GM19193 (cell line): ENCODE results near the gene FOXN3.

Source experiments
- POLR2A ChIP-seq: IDR thresholded peaks from 4 replicates; pipeline ENCODE4 v1.6.1; 2011; ENCODE audit not compliant: insufficient read depth, insufficient read length; ENCODE audit errors: extremely low read depth

The FOXN3 gene

DNA sequence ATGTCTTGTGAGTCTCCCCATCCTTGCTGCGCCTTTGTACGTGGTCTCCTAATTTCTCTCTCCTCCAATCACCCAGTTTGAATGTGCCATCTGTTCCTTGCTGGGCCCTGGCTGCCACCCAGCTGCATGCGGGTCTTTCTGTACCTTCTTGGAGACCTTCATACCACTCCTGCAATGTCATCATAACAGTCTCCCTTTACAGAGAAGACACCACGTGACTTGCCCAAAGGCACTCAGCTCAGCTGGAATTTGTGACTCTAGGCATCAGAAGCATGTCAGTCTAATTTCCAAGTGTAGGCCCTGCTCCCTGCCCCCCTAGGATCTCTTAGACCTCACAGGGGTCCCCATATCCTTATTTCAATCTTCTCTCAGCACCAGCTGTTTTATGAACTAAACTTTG lies 308.4 kb downstream of the FOXN3 start:
- TF ChIP-seq POLR2A = no peak

DNA sequence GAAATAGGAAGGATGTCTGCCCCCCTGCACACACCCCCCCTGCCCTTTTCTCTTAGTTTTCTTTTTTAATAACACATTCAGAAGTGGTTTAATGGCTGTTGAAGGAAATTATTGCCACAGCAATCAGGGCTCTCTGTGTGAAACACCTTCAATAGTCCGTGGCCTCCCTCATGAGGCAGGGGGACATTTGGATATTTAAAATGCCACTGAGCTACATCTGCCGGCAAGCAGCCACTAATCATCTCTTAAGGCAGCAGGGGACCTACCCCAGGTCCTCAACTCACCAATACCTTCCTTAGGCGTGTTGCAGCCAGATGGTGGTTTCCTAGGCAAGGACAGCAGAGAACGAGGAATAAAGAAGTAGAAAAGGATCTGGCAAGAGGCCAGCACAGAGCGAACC lies 309.4 kb downstream of the FOXN3 start:
- no peak for TF ChIP-seq POLR2A
